Neural cell (in vitro differentiated cells): ENCODE measurements around the gene ASIC4.

ENCODE experiments used
- EP300 ChIP-seq: fragments of 450-650 bp; conservative IDR thresholded peaks from 2 replicates; pipeline ENCODE4 v1.6.1; 2014; ENCODE audit warnings: antibody characterized with exemption, mild to moderate bottlenecking, moderate library complexity; ENCODE audit not compliant: poor library complexity, severe bottlenecking
- EZH2 ChIP-seq: fragments of 200-600, 300-800 bp; shearing (Covaris generic), sonication (generic); IDR thresholded peaks from 2 replicates; pipeline ENCODE4 v1.6.1; 2014; ENCODE audit warnings: antibody characterized with exemption, low read length, borderline replicate concordance, mild to moderate bottlenecking; ENCODE audit not compliant: insufficient read depth, poor library complexity, severe bottlenecking
- MXI1 ChIP-seq: fragments of 450-650 bp; conservative IDR thresholded peaks from 2 replicates; pipeline ENCODE4 v1.6.1; 2014; ENCODE audit warnings: antibody characterized with exemption, mild to moderate bottlenecking; ENCODE audit not compliant: poor library complexity, severe bottlenecking
- POLR2AphosphoS5 ChIP-seq: IDR thresholded peaks from 2 replicates; pipeline ENCODE4 v1.6.1; 2012
- RAD21 ChIP-seq: fragments of 450-650 bp; conservative IDR thresholded peaks from 2 replicates; pipeline ENCODE4 v1.6.1; 2014; ENCODE audit warnings: antibody characterized with exemption, mild to moderate bottlenecking, moderate library complexity
- SMC3 ChIP-seq: fragments of 450-650 bp; conservative IDR thresholded peaks from 2 replicates; pipeline ENCODE4 v1.6.1; 2014; ENCODE audit warnings: antibody characterized with exemption, mild to moderate bottlenecking, moderate library complexity; ENCODE audit not compliant: poor library complexity
- TAF1 ChIP-seq: IDR thresholded peaks from 2 replicates; pipeline ENCODE4 v1.6.1; 2012; ENCODE audit warnings: low read depth
- TF ChIP-seq, protein P1 (sequence below): fragments of 450-650 bp; IDR thresholded peaks from 2 replicates; pipeline ENCODE4 v1.5.1; 2014; ENCODE audit warnings: antibody characterized with exemption, mild to moderate bottlenecking, moderate library complexity; ENCODE audit not compliant: poor library complexity, severe bottlenecking
- TF ChIP-seq, protein P2 (sequence below): IDR thresholded peaks from 2 replicates; pipeline ENCODE4 v1.6.1; 2012; ENCODE audit warnings: borderline replicate concordance

DNA sequence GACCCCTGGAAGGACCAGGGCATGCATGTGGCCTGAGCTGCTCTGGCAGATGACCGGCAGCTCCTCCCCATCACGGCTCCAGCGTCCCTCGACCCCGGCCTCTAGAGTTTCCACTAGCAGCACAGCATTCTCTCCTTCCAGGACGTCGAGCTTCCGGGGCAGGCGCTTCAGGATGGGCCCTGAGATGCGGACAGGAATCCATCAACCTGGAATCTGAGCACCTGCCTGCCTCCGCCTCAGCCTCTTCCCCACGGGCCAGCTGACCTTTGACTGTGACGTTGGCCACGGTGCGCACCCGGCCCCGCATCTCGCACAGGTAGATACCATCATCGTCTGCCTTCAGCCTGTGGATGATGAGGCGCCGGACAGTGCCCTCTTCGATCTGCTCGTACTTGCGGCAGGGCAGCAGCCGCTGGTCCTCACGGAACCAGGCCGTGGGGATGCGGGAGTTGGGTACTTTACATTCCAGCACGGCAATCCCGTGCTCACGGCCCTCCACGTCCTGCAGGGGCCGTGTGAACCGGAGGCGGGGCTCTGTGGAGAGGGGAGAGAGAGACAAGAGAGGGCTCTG lies 53.6 kb downstream of the ASIC4 start:
- TF ChIP-seq, protein P1, sequence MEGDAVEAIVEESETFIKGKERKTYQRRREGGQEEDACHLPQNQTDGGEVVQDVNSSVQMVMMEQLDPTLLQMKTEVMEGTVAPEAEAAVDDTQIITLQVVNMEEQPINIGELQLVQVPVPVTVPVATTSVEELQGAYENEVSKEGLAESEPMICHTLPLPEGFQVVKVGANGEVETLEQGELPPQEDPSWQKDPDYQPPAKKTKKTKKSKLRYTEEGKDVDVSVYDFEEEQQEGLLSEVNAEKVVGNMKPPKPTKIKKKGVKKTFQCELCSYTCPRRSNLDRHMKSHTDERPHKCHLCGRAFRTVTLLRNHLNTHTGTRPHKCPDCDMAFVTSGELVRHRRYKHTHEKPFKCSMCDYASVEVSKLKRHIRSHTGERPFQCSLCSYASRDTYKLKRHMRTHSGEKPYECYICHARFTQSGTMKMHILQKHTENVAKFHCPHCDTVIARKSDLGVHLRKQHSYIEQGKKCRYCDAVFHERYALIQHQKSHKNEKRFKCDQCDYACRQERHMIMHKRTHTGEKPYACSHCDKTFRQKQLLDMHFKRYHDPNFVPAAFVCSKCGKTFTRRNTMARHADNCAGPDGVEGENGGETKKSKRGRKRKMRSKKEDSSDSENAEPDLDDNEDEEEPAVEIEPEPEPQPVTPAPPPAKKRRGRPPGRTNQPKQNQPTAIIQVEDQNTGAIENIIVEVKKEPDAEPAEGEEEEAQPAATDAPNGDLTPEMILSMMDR: no peak
- TF ChIP-seq RAD21: no peak
- TF ChIP-seq EP300: no peak
- no peak for TF ChIP-seq POLR2AphosphoS5
- no peak for TF ChIP-seq EZH2
- TF ChIP-seq MXI1: no peak
- no peak for TF ChIP-seq SMC3
- TF ChIP-seq TAF1: no peak
- TF ChIP-seq, protein P2, sequence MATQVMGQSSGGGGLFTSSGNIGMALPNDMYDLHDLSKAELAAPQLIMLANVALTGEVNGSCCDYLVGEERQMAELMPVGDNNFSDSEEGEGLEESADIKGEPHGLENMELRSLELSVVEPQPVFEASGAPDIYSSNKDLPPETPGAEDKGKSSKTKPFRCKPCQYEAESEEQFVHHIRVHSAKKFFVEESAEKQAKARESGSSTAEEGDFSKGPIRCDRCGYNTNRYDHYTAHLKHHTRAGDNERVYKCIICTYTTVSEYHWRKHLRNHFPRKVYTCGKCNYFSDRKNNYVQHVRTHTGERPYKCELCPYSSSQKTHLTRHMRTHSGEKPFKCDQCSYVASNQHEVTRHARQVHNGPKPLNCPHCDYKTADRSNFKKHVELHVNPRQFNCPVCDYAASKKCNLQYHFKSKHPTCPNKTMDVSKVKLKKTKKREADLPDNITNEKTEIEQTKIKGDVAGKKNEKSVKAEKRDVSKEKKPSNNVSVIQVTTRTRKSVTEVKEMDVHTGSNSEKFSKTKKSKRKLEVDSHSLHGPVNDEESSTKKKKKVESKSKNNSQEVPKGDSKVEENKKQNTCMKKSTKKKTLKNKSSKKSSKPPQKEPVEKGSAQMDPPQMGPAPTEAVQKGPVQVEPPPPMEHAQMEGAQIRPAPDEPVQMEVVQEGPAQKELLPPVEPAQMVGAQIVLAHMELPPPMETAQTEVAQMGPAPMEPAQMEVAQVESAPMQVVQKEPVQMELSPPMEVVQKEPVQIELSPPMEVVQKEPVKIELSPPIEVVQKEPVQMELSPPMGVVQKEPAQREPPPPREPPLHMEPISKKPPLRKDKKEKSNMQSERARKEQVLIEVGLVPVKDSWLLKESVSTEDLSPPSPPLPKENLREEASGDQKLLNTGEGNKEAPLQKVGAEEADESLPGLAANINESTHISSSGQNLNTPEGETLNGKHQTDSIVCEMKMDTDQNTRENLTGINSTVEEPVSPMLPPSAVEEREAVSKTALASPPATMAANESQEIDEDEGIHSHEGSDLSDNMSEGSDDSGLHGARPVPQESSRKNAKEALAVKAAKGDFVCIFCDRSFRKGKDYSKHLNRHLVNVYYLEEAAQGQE: no peak
